HepG2 (cell line): ENCODE measurements around the gene BAG3. TPM values are rescaled to one million over a fixed set of nuclear protein-coding genes. Genes with fewer than 3 reads are reported as not detected.
A peak's percentile ranks its signal among the peaks of the same experiment; 100 is the strongest.

Experiments
- AGO2 ChIP-seq: fragments of 200-400 bp; formaldehyde crosslinking; optimal IDR thresholded peaks from 2 replicates; pipeline ENCODE3; 2017; ENCODE audit warnings: mild to moderate bottlenecking, low read depth, low read length, moderate library complexity
- DMTF1 ChIP-seq: sonication (generic); formaldehyde crosslinking; IDR thresholded peaks from 2 replicates; pipeline ENCODE4 v1.4.0; 2020; ENCODE audit warnings: mild to moderate bottlenecking, missing genetic modification reagents
- HES4 ChIP-seq: sonication (generic); formaldehyde crosslinking; IDR thresholded peaks from 2 replicates; pipeline ENCODE4 v1.9.0; 2021; ENCODE audit warnings: mild to moderate bottlenecking, missing genetic modification reagents, borderline replicate concordance
- MIXL1 ChIP-seq: IDR thresholded peaks from 2 replicates; pipeline ENCODE4 v1.6.1; 2016
- NKX3-1 ChIP-seq: sonication (generic); formaldehyde crosslinking; IDR thresholded peaks from 2 replicates; pipeline ENCODE4 v1.5.0; 2020; ENCODE audit warnings: missing genetic modification reagents
- RBFOX2 ChIP-seq: fragments of 200-400 bp; formaldehyde crosslinking; IDR thresholded peaks from 2 replicates; pipeline ENCODE4 v1.6.1; 2017; ENCODE audit warnings: low read depth, mild to moderate bottlenecking, low read length
- SAP130 ChIP-seq: IDR thresholded peaks from 2 replicates; pipeline ENCODE4 v1.6.1; 2016; ENCODE audit warnings: low read depth
- TBX2 ChIP-seq: sonication (generic); formaldehyde crosslinking; IDR thresholded peaks from 2 replicates; pipeline ENCODE4 v1.5.0; 2020; ENCODE audit warnings: missing genetic modification reagents, mild to moderate bottlenecking, borderline replicate concordance
- ZFP37 ChIP-seq: sonication (generic); formaldehyde crosslinking; IDR thresholded peaks from 2 replicates; pipeline ENCODE4 v1.4.0; 2020; ENCODE audit warnings: missing genetic modification reagents, borderline replicate concordance
- ZFX ChIP-seq: sonication (generic); formaldehyde crosslinking; IDR thresholded peaks from 2 replicates; pipeline ENCODE4 v1.4.0; 2020; ENCODE audit warnings: mild to moderate bottlenecking, low read depth, missing genetic modification reagents, moderate library complexity
- ZFY ChIP-seq: sonication (generic); formaldehyde crosslinking; IDR thresholded peaks from 2 replicates; pipeline ENCODE4 v1.4.0; 2020; ENCODE audit warnings: missing genetic modification reagents
- ZNF281 ChIP-seq: sonication (generic); formaldehyde crosslinking; IDR thresholded peaks from 2 replicates; pipeline ENCODE4 v1.4.0; 2020; ENCODE audit warnings: missing genetic modification reagents, borderline replicate concordance
- ZNF558 ChIP-seq: sonication (generic); formaldehyde crosslinking; IDR thresholded peaks from 2 replicates; pipeline ENCODE4 v1.9.0; 2022; ENCODE audit warnings: mild to moderate bottlenecking, missing genetic modification reagents, borderline replicate concordance
- ZNF674 ChIP-seq: sonication (generic); formaldehyde crosslinking; IDR thresholded peaks from 2 replicates; pipeline ENCODE4 v1.5.0; 2020; ENCODE audit warnings: low read depth, mild to moderate bottlenecking, missing genetic modification reagents
- ZNF782 ChIP-seq: sonication (generic); formaldehyde crosslinking; IDR thresholded peaks from 2 replicates; pipeline ENCODE4 v1.4.0; 2020; ENCODE audit warnings: missing genetic modification reagents, mild to moderate bottlenecking, borderline replicate concordance
- ZNF816 ChIP-seq: sonication (generic); formaldehyde crosslinking; IDR thresholded peaks from 2 replicates; pipeline ENCODE4 v1.8.0; 2022; ENCODE audit warnings: missing genetic modification reagents, mild to moderate bottlenecking, borderline replicate concordance
- ZSCAN20 ChIP-seq: sonication (generic); formaldehyde crosslinking; IDR thresholded peaks from 2 replicates; pipeline ENCODE4 v1.4.0; 2020; ENCODE audit warnings: missing genetic modification reagents, mild to moderate bottlenecking, borderline replicate concordance
- ZSCAN9 ChIP-seq: IDR thresholded peaks from 2 replicates; pipeline ENCODE4 v1.6.1; 2016; ENCODE audit warnings: borderline replicate concordance
- polyA plus RNA-seq, 8 experiments: library from polyadenylated mRNA; depleted of rRNA in 3 of 8; stranded (reverse) in 7 of 8; unstranded in 1 of 8; fragments of >200 nt; fragmentation: Illumina TruSeq in 4 of 8; extraction: Trizol in 4 of 8; gene quantifications; 2 replicates each; pipeline versions ENCODE4 v1.2.1 to v1.2.3, GENCODE V29; 2011 to 2016; ENCODE audit warnings: low read depth in 4 of 8, missing spikeins in 1 of 8, mixed read lengths in 1 of 8; ENCODE audit not compliant: insufficient read depth in 1 of 8
- total RNA-seq, 5 experiments: library from RNA; depleted of rRNA; stranded (reverse); fragments of >200 nt; fragmentation: Illumina TruSeq; extraction: Trizol; gene quantifications; 2 replicates each; pipeline ENCODE4 v1.2.3, GENCODE V29; 2016; ENCODE audit warnings: low read depth in 1 of 5
- TF ChIP-seq, protein P1 (sequence below): sonication (generic); formaldehyde crosslinking; IDR thresholded peaks from 2 replicates; pipeline ENCODE4 v1.5.1; 2020; ENCODE audit warnings: mild to moderate bottlenecking, missing genetic modification reagents, moderate library complexity

The BAG3 gene
- total and polyA plus RNA-seq, 2 of the 13 experiments (the other 11 are each of a cell fraction or from before 2014, with no cell fraction given) = 2.9 to 6.7 TPM

DNA sequence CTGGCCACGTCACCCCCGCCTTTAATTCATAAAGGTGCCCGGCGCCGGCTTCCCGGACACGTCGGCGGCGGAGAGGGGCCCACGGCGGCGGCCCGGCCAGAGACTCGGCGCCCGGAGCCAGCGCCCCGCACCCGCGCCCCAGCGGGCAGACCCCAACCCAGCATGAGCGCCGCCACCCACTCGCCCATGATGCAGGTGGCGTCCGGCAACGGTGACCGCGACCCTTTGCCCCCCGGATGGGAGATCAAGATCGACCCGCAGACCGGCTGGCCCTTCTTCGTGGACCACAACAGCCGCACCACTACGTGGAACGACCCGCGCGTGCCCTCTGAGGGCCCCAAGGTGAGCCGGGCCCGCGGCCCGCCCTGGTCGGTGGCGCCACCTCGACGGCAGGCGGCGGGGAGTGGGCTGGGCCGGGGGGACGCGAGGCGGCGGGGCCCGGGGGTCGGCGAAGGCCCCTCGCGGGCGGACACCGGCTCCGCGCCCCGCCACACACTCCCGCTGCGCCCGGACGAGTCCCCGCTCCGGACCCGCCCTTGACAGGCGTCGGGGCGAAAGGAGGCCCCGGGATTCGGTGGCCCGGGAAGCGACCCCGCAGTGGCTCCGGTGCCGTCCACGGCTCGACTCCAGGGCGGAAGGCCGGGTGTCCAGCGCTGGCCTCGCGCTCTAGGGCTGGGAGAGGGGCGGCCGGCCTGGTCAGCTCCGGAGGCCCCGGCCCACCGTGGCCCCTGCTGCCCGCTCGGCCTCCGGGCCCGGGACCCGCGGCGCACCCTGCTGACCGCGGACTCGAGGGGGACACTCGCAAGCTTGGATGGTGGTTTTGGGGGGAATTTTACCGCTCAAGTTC is 557 bp downstream of the BAG3 start (continued):
- TF ChIP-seq ZFX (CRISPR knock-in tag) (peak; percentile 66; the same call in 1 of the 2 replicates), ZNF281 (no peak), HES4 (0 out of 2 replicates have a peak, but pooled peaks have one; percentile 21), MIXL1 (CRISPR knock-in tag) (no peak), TBX2 (CRISPR knock-in tag) (0 out of 2 replicates have a peak, but pooled peaks have one; percentile 12), ZNF558 (CRISPR knock-in tag) (peak; percentile 58; the same call in 1 of the 2 replicates), DMTF1 (CRISPR knock-in tag) (no peak), SAP130 (CRISPR knock-in tag) (peak; percentile 12; the same call in 1 of the 2 replicates), ZNF782 (CRISPR knock-in tag) (0 out of 2 replicates have a peak, but pooled peaks have one; percentile 57), ZNF674 (CRISPR knock-in tag) (0 out of 2 replicates have a peak, but pooled peaks have one; percentile 52), ZSCAN20 (CRISPR knock-in tag) (peak; percentile 21; the same call in 1 of the 2 replicates), AGO2 (peak; percentile 92), ZFP37 (CRISPR knock-in tag) (0 out of 2 replicates have a peak, but pooled peaks have one; percentile 4), NKX3-1 (0 out of 2 replicates have a peak, but pooled peaks have one; percentile 2), ZFY (CRISPR knock-in tag) (peak; percentile 60; the same call in 1 of the 2 replicates), ZNF816 (CRISPR knock-in tag) (no peak), RBFOX2 (peak; percentile 71), ZSCAN9 (no peak)
- TF ChIP-seq, protein P1, sequence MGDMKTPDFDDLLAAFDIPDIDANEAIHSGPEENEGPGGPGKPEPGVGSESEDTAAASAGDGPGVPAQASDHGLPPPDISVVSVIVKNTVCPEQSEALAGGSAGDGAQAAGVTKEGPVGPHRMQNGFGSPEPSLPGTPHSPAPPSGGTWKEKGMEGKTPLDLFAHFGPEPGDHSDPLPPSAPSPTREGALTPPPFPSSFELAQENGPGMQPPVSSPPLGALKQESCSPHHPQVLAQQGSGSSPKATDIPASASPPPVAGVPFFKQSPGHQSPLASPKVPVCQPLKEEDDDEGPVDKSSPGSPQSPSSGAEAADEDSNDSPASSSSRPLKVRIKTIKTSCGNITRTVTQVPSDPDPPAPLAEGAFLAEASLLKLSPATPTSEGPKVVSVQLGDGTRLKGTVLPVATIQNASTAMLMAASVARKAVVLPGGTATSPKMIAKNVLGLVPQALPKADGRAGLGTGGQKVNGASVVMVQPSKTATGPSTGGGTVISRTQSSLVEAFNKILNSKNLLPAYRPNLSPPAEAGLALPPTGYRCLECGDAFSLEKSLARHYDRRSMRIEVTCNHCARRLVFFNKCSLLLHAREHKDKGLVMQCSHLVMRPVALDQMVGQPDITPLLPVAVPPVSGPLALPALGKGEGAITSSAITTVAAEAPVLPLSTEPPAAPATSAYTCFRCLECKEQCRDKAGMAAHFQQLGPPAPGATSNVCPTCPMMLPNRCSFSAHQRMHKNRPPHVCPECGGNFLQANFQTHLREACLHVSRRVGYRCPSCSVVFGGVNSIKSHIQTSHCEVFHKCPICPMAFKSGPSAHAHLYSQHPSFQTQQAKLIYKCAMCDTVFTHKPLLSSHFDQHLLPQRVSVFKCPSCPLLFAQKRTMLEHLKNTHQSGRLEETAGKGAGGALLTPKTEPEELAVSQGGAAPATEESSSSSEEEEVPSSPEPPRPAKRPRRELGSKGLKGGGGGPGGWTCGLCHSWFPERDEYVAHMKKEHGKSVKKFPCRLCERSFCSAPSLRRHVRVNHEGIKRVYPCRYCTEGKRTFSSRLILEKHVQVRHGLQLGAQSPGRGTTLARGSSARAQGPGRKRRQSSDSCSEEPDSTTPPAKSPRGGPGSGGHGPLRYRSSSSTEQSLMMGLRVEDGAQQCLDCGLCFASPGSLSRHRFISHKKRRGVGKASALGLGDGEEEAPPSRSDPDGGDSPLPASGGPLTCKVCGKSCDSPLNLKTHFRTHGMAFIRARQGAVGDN (CRISPR knock-in tag) = peak; percentile 62; the same call in 1 of the 2 replicates
